ENCODE measurements around the gene PYGO2. TPM values are rescaled to one million over a fixed set of nuclear protein-coding genes. Genes with fewer than 3 reads are reported as not detected.

PYGO2 gene
- total RNA-seq, 2 experiments from 2014 or later, result 44.3 to 47.3 TPM

DNA sequence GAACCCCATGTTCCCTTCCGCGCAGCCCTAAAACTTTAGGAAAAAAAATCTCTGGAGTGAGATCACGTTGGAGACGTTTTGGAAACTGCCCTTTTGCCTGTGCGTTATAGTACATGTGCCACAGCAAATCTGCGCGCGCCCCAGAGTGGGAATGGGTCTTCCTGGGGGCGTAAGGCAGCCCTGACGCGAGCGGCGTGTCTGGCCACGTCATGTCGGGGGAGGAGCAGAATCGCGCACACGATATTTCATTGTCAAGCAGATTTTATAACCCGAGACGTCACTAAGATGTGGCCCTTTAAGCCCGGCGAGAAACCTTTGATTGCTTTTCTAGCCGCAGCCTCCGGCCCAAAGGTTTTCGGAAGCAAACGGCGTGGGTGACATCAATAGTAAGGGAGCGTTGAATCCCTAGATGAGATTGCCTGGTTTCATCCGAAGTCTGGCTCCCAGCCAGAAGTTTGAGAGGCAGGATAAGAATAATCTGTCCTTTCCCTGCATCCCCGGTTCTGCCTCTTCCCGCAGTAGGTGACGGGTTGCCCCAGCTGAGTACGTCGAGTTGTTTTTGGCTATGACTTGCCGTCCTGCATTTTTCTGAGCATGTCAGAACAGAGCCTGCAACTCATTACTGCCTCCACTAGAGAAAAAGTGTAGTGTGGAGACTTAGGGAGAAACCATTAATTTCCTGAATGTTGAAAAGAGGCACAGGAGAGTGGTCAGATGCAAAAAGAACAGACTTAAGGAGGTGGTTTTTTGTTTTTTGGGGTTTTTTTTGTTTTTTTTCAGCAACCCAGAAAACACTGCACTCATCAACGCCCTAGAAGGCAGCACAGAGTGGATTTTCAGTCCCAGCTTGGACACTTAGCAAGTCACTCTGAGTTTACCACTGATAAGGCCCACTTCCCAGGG lies 24.2 kb downstream of the PYGO2 start:
- Histone ChIP-seq H3K4me3 (ENCODE audit: low read depth, low read length, poor library complexity, severe bottlenecking) (peak overlapping the region; percentile 74), H3K9me2 (ENCODE audit: insufficient read depth, low read length) (no peaks in the 10 kb centered on the region), H3K27ac (ENCODE audit: low read depth, low read length, poor library complexity, severe bottlenecking) (peak overlapping the region; percentile 92), H3K36me3 (ENCODE audit: insufficient read depth, low read length) (no peaks in the 10 kb centered on the region), H3K4me1 (ENCODE audit: insufficient read depth, low read length, poor library complexity, severe bottlenecking) (peaks cover 61% of the 10 kb centered on the region), H2AFZ (ENCODE audit: low read length) (peak overlapping the region; percentile 46; the same call in 1 of the 2 replicates), H3K4me2 (ENCODE audit: low read length) (peak overlapping the region; percentile 99), H4K20me1 (ENCODE audit: insufficient read depth, low read length) (no peaks in the 10 kb centered on the region), H3K9me3 (ENCODE audit: low read length) (no peaks in the 10 kb centered on the region), H3K79me2 (ENCODE audit: insufficient read depth, low read depth, low read length) (peaks cover 47% of the 10 kb centered on the region)
- TF ChIP-seq EZH2phosphoT487 (IDR thresholded peaks at IDR 0.05; ENCODE audit: borderline replicate concordance, low read depth, low read length), result no peak
- TF ChIP-seq CTCF (conservative IDR thresholded peaks at IDR 0.05; ENCODE audit: low read length), result peak; percentile 62
- ChIA-PET CTCF (ENCODE audit: unreplicated experiment) (no interaction called here), POLR2A (interaction anchor here (0.6 to 1.4 kb wide), 5 partner anchors 19 to 268 kb away, joined by 3 to 5 read pairs (median 4); partner anchors contain the start of gene PBXIP1)
- BruUV-seq (replicated peaks), result TSS peak; percentile 99
- peak; percentile 91 for DNase-seq (ENCODE audit: low spot score)
- intact Hi-C loops (cut with micrococcal nuclease; ENCODE audit: unreplicated experiment), result loop anchor here (2.0 kb wide), 1 partner anchor 379 kb away; the partner anchor contains the start of gene UBE2Q1

DNA sequence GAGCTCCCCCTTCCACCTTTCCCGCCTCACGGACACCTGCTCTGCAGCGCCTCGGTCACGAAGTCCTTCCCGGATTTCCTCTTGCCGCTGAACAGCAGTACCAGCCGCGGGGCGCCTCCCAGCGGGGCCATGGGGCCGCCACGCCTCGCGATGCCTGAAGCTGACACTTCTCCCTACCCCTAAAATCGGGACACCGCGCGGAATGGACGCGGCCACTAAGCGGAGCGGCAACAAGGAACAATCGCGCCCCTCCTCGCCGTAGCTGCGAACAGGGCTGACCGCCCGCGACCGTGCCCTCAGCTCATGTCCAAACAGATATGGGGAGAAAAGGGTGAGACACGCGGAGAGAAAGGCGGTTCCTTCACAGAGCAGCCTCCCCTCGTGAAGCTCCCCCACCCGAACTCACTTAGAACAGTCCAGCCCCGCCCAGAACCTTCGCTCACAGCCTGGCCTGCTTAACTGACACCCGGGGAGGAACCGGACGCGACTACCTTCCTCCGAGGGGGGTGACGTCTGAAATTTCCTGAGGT lies 25.0 kb downstream of the PYGO2 start, which contains the start of gene PMVK:
TSS of gene PMVK (minus strand) at position 165 of the 530 bp plus-strand sequence. CDS start at position 131, 34 bp downstream.
- no peaks in the 10 kb centered on the region for H4K20me1 ChIP-seq (ENCODE audit: insufficient read depth, low read length)
- H2AFZ ChIP-seq (ENCODE audit: low read length), result peak within 1 kb of the TSS; percentile 46; the same call in 1 of the 2 replicates
- H3K9me2 ChIP-seq (ENCODE audit: insufficient read depth, low read length), result no peaks in the 10 kb centered on the region
- no TSS peak for BruUV-seq (replicated peaks)
- H3K4me3 ChIP-seq (ENCODE audit: low read depth, low read length, poor library complexity, severe bottlenecking), result peak within 1 kb of the TSS; percentile 74
- ChIA-PET CTCF (ENCODE audit: unreplicated experiment) (interaction anchor here (0.9 to 1.0 kb wide), 2 partner anchors 70 to 108 kb away, joined by 3 to 5 read pairs; no protein-coding TSS in a partner anchor), POLR2A (interaction anchor here (0.5 to 1.9 kb wide), 9 partner anchors 8 to 267 kb away, joined by 3 to 7 read pairs (median 4); partner anchors contain the start of gene PBXIP1)
- peaks cover 54% of the 10 kb centered on the region for H3K4me1 ChIP-seq (ENCODE audit: insufficient read depth, low read length, poor library complexity, severe bottlenecking)
- peak; percentile 74 for TF ChIP-seq CTCF (conservative IDR thresholded peaks at IDR 0.05; ENCODE audit: low read length)
- no peak for TF ChIP-seq EZH2phosphoT487 (IDR thresholded peaks at IDR 0.05; ENCODE audit: borderline replicate concordance, low read depth, low read length)
- H3K36me3 ChIP-seq (ENCODE audit: insufficient read depth, low read length), result peaks cover 3% of the 10 kb centered on the region; the same call in 1 of the 2 replicates
- peak within 1 kb of the TSS; percentile 92 for H3K27ac ChIP-seq (ENCODE audit: low read depth, low read length, poor library complexity, severe bottlenecking)
- peak; percentile 97 for DNase-seq (ENCODE audit: low spot score)
- H3K9me3 ChIP-seq (ENCODE audit: low read length), result no peaks in the 10 kb centered on the region
- H3K79me2 ChIP-seq (ENCODE audit: insufficient read depth, low read depth, low read length), result peaks cover 40% of the 10 kb centered on the region
- intact Hi-C loops (cut with micrococcal nuclease; ENCODE audit: unreplicated experiment), result loop anchor here (2.0 kb wide), 1 partner anchor 378 kb away; the partner anchor contains the start of gene UBE2Q1
- peak within 1 kb of the TSS; percentile 99 for H3K4me2 ChIP-seq (ENCODE audit: low read length)
